A549 (cell line): ENCODE results near the gene LMBR1.

ENCODE experiments used
- CBX2 ChIP-seq: fragments of 200-600 bp; sonication (generic); IDR thresholded peaks from 2 replicates; pipeline ENCODE4 v1.6.1; 2016; ENCODE audit warnings: low read depth, mild to moderate bottlenecking, borderline replicate concordance
- CEBPB ChIP-seq, 2 experiments: fragments of >200 bp in 1 of 2; sonication (Bioruptor Twin) in 1 of 2; formaldehyde crosslinking in 1 of 2; IDR thresholded peaks; 2 replicates each; pipeline ENCODE4 v1.6.1; 2012 to 2016
- CHD2 ChIP-seq: fragments of 150-350 bp; IDR thresholded peaks from 2 replicates; pipeline ENCODE4 v1.6.1; 2014; ENCODE audit warnings: low read length; ENCODE audit not compliant: partially characterized antibody
- CTCF ChIP-seq: fragments of >200 bp; sonication (Bioruptor Twin); formaldehyde crosslinking; IDR thresholded peaks from 3 replicates; pipeline ENCODE4 v1.5.1; 2016
- EHMT2 ChIP-seq: fragments of 200-600 bp; sonication (generic); IDR thresholded peaks from 2 replicates; pipeline ENCODE4 v1.6.1; 2016; ENCODE audit warnings: antibody characterized with exemption, low read depth, mild to moderate bottlenecking, moderate library complexity
- EP300 ChIP-seq, 2 experiments: fragments of >200 bp; sonication (Bioruptor Twin); formaldehyde crosslinking; IDR thresholded peaks; 2 replicates in 1 of 2; 3 replicates in 1 of 2; pipeline ENCODE4 v1.6.1; 2016 to 2017
- FOSL2 ChIP-seq, 2 experiments: fragments of 450-650 bp in 1 of 2; fragments of >200 bp in 1 of 2; sonication (Bioruptor Twin) in 1 of 2; formaldehyde crosslinking; IDR thresholded peaks; 2 replicates each; pipeline versions ENCODE4 v1.5.0 to v1.6.1; 2016 to 2020; ENCODE audit warnings: mild to moderate bottlenecking in 1 of 2, moderate library complexity in 1 of 2
- KDM5A ChIP-seq: fragments of 200-600 bp; sonication (generic); IDR thresholded peaks from 2 replicates; pipeline ENCODE4 v1.6.1; 2016; ENCODE audit warnings: antibody characterized with exemption, mild to moderate bottlenecking
- MYC ChIP-seq: IDR thresholded peaks from 2 replicates; pipeline ENCODE4 v1.6.1; 2012; ENCODE audit warnings: mild to moderate bottlenecking, inconsistent platforms, low read length, improper control_type of control experiment, borderline replicate concordance
- POLR2A ChIP-seq: IDR thresholded peaks from 2 replicates; pipeline ENCODE4 v1.6.1; 2012; ENCODE audit warnings: mild to moderate bottlenecking, low read length
- RAD21 ChIP-seq, 2 experiments: fragments of >200 bp in 1 of 2; sonication (Bioruptor Twin) in 1 of 2; formaldehyde crosslinking in 1 of 2; IDR thresholded peaks in 1 of 2; conservative IDR thresholded peaks in 1 of 2; 2 replicates in 1 of 2; 3 replicates in 1 of 2; pipeline ENCODE4 v1.6.1; 2012 to 2018; ENCODE audit warnings: inconsistent platforms in 1 of 2
- REST ChIP-seq: fragments of 200-600 bp; sonication (generic); IDR thresholded peaks from 2 replicates; pipeline ENCODE4 v1.6.1; 2016; ENCODE audit warnings: antibody characterized with exemption, mild to moderate bottlenecking, moderate library complexity
- ZSCAN20 ChIP-seq: fragments of 250-450 bp; sonication (Bioruptor Pico); IDR thresholded peaks from 2 replicates; pipeline ENCODE4 v1.8.0; 2022; ENCODE audit warnings: mild to moderate bottlenecking, moderate library complexity

- no peak for TF ChIP-seq CTCF
- TF ChIP-seq RAD21 (conservative IDR thresholded peaks at IDR 0.05 in 1 of 2, IDR thresholded peaks at IDR 0.05 in 1 of 2) = no peak
- no peak for TF ChIP-seq POLR2A
- no peak for TF ChIP-seq CBX2
- TF ChIP-seq CEBPB (IDR thresholded peaks at IDR 0.05) = no peak
- TF ChIP-seq KDM5A = no peak
- TF ChIP-seq REST = no peak
- no peak for TF ChIP-seq MYC
- TF ChIP-seq CHD2 = no peak
- TF ChIP-seq ZSCAN20 (CRISPR knock-in tag) = no peak
- no peak for TF ChIP-seq EP300 (IDR thresholded peaks at IDR 0.05)
- no peak for TF ChIP-seq FOSL2 (IDR thresholded peaks at IDR 0.05)
- no peak for TF ChIP-seq FOSL2 (CRISPR knock-in tag; IDR thresholded peaks at IDR 0.05)
- no peak for TF ChIP-seq EHMT2
These were observed 49.8 kb downstream of the LMBR1 start for GRCh38 chr7:156843157-156843556.
